ENCODE measurements around the gene NDST3.

DNA sequence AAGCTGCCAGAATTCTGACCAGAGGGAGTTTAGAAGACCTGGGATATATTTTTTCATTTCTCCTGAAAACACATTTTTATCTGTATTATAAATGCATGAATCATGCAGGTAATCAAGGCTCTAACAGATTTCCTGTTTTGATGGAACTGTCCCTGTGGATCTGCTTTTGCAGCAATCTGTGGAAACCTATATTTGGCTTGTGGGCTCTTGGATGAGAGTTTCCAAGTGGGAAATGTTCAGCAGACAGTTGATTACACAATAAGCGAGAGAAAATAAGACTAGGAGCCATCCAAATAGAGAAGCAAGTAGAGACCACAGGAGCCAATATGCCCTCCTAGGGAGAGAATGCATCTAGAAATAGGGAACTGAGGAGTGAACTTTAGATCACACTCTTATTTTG, 105.0 kb downstream of the NDST3 start:
- TF ChIP-seq, protein P1, sequence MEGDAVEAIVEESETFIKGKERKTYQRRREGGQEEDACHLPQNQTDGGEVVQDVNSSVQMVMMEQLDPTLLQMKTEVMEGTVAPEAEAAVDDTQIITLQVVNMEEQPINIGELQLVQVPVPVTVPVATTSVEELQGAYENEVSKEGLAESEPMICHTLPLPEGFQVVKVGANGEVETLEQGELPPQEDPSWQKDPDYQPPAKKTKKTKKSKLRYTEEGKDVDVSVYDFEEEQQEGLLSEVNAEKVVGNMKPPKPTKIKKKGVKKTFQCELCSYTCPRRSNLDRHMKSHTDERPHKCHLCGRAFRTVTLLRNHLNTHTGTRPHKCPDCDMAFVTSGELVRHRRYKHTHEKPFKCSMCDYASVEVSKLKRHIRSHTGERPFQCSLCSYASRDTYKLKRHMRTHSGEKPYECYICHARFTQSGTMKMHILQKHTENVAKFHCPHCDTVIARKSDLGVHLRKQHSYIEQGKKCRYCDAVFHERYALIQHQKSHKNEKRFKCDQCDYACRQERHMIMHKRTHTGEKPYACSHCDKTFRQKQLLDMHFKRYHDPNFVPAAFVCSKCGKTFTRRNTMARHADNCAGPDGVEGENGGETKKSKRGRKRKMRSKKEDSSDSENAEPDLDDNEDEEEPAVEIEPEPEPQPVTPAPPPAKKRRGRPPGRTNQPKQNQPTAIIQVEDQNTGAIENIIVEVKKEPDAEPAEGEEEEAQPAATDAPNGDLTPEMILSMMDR (IDR thresholded peaks at IDR 0.05) = no peak
- TF ChIP-seq POLR2A (IDR thresholded peaks at IDR 0.05) = no peak
